ENCODE results near the gene AOAH. TPM values are rescaled to one million over a fixed set of nuclear protein-coding genes. Genes with fewer than 3 reads are reported as not detected.

AOAH gene
- total and polyA plus RNA-seq, 2 experiments from 2014 or later, result not detected

DNA sequence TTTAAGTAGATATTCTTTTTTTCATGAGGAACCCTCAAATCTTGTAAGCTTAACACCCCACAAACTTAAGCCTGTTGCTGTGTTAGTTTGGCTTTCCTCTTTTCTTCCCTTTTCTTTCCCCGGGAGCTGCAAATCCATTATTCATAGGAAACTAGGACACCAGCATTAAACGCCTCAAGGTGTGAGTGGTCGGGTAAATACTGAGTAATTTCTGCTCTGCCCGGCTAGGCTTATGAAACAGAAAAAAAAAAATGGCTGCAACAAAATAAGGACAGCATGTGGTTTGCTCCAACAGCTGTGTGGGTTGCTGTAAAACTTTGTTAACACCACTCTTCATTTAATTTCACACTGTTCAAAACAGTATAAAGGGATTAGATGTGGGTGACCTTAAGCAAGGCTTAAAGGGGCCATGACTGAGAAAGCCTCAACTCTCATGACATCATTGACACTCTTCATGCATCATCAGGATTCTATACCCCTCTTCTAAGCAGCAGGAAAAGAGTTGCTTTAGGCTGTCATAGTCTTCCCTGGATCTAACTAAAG lies 104.1 kb downstream of the AOAH start:
- Histone ChIP-seq H3K4me1 (ENCODE audit: low read depth) (no peaks in the 10 kb centered on the region), H3K27ac (no peak overlapping the region), H3K27me3 (no peaks in the 10 kb centered on the region), H3K4me3 (no peak overlapping the region), H3K9me3 (ENCODE audit: low read depth) (no peaks in the 10 kb centered on the region), H3K36me3 (no peaks in the 10 kb centered on the region)
- TF ChIP-seq, protein P1, sequence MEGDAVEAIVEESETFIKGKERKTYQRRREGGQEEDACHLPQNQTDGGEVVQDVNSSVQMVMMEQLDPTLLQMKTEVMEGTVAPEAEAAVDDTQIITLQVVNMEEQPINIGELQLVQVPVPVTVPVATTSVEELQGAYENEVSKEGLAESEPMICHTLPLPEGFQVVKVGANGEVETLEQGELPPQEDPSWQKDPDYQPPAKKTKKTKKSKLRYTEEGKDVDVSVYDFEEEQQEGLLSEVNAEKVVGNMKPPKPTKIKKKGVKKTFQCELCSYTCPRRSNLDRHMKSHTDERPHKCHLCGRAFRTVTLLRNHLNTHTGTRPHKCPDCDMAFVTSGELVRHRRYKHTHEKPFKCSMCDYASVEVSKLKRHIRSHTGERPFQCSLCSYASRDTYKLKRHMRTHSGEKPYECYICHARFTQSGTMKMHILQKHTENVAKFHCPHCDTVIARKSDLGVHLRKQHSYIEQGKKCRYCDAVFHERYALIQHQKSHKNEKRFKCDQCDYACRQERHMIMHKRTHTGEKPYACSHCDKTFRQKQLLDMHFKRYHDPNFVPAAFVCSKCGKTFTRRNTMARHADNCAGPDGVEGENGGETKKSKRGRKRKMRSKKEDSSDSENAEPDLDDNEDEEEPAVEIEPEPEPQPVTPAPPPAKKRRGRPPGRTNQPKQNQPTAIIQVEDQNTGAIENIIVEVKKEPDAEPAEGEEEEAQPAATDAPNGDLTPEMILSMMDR (IDR thresholded peaks at IDR 0.05; ENCODE audit: low read depth, low read length), result no peak
- no peak for DNase-seq (ENCODE audit: low read depth in 1 of 2, low spot score in 1 of 2)

DNA sequence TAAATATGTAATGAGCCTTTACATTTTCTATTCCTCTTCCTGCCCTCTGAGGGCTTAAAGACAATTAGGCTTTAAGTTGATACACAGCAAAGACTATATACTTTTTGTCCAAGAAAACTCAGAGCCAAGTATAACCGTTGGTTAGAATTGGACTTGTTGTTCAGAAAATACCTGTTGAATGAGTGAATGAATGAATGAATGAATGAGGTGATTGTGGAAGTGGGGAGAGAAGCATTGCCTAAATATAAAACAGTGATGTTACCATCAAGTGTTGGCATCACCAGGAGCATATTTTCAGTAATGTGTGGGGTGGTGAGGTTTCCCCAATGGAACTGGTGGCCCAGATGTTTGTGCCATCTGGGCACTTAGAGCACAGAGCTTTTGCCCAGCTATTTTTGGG lies 106.9 kb downstream of the AOAH start:
- Histone ChIP-seq H3K9me3 (ENCODE audit: low read depth) (no peaks in the 10 kb centered on the region), H3K4me3 (no peak overlapping the region), H3K36me3 (no peaks in the 10 kb centered on the region), H3K27me3 (no peaks in the 10 kb centered on the region), H3K27ac (no peak overlapping the region), H3K4me1 (ENCODE audit: low read depth) (no peaks in the 10 kb centered on the region)
- no peak for DNase-seq (ENCODE audit: low read depth in 1 of 2, low spot score in 1 of 2)
- TF ChIP-seq, protein P1 (IDR thresholded peaks at IDR 0.05; ENCODE audit: low read depth, low read length), result no peak

DNA sequence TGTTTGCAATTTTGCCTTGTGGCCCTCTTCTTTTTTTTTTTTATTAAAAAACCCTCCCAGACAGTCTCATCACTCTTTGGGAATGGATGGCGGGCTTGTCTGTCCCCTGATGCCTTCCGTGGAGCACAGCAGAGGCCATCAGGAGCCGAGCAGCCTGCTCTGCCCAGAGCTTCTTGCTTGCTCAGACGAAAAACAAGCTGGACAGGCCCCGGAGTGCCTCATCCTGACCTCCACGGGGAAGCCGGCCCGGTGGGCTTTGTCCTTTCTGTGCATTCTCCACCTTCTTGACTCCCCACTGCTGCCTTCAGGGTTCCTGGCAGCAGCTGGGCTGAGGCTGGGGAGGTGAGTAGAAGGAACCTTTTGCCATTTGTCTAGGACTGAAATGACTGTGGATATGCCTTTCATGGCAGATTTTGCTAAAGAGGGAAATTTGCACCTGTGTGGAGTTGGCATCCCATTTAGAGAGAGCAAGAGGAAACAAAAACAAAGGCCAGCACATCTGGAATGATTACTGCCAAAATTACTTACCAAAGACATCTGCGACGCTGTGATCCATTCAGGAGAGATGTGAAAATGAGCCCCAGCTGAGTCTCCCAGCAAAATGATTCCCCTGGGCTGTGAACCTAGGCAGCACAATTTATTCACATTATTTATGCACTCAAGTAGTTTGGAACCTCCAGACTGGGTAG lies 108.3 kb downstream of the AOAH start:
- TF ChIP-seq, protein P1 (IDR thresholded peaks at IDR 0.05; ENCODE audit: low read depth, low read length), result no peak
- H3K9me3 ChIP-seq (ENCODE audit: low read depth), result no peaks in the 10 kb centered on the region
- H3K27me3 ChIP-seq, result no peaks in the 10 kb centered on the region
- no peaks in the 10 kb centered on the region for H3K36me3 ChIP-seq
- no peak overlapping the region for H3K27ac ChIP-seq
- no peaks in the 10 kb centered on the region for H3K4me1 ChIP-seq (ENCODE audit: low read depth)
- no peak overlapping the region for H3K4me3 ChIP-seq
- no peak for DNase-seq (ENCODE audit: low read depth in 1 of 2, low spot score in 1 of 2)

DNA sequence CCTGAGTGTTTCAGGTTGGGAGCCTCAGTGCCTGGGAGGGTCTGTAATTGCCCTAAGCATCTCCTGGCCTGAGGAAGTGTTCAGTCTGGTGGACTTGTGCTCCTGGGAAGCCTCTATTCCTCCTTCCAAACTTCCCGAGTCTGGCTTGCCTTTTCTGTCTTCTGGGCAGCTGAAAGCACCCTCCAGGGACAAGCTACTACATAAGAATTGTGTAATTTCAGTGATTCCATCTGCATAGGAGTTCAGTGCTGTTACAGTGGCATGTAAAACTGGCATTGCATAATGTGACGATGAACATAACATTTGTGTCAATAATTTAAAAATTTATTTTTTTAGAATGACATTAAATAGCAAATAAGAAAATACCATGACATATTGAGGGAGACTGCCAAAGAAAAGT lies 109.3 kb downstream of the AOAH start:
- no peaks in the 10 kb centered on the region for H3K4me1 ChIP-seq (ENCODE audit: low read depth)
- TF ChIP-seq, protein P1 (IDR thresholded peaks at IDR 0.05; ENCODE audit: low read depth, low read length), result no peak
- H3K36me3 ChIP-seq, result no peaks in the 10 kb centered on the region
- H3K27ac ChIP-seq, result no peak overlapping the region
- no peak for DNase-seq (ENCODE audit: low read depth in 1 of 2, low spot score in 1 of 2)
- no peaks in the 10 kb centered on the region for H3K27me3 ChIP-seq
- H3K9me3 ChIP-seq (ENCODE audit: low read depth), result no peaks in the 10 kb centered on the region
- H3K4me3 ChIP-seq, result no peak overlapping the region

DNA sequence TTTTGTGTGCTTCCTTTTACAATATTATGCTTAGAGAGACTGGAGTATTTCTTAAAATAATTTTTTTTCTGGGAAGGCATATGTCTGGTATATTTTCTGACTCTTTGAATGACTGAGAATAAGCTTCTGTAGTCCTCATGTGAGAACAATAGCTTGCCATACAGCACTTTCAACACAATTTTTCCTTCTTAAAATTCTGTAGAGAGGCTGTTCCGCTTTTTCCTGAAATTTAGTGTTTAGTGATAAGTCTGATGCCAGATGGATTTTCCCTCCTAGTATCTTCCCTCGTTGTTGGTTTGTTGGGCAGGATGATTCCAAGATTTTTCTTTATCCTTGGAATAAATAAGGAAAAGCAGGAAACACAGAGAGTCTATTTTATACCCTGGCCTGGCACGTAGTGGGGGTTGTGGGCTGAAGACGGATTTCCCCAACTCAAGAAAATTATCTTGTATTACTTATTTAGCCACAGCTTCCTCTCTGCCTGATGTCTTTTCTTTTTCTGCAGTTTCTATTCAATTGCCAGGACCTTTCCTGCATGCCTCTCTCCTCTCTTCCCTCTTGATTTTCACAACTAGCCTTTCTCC lies 111.2 kb downstream of the AOAH start:
- H3K27ac ChIP-seq, result no peak overlapping the region
- no peaks in the 10 kb centered on the region for H3K9me3 ChIP-seq (ENCODE audit: low read depth)
- H3K27me3 ChIP-seq, result no peaks in the 10 kb centered on the region
- DNase-seq (ENCODE audit: low read depth in 1 of 2, low spot score in 1 of 2), result no peak
- no peaks in the 10 kb centered on the region for H3K4me1 ChIP-seq (ENCODE audit: low read depth)
- TF ChIP-seq, protein P1 (IDR thresholded peaks at IDR 0.05; ENCODE audit: low read depth, low read length), result no peak
- no peak overlapping the region for H3K4me3 ChIP-seq
- no peaks in the 10 kb centered on the region for H3K36me3 ChIP-seq

Data from cardiac muscle cell (in vitro differentiated cells and primary cell).